Activated CD4-positive, alpha-beta T cell treated with anti-CD3 and anti-CD28 coated beads, Interleukin-2, amount 50 U/mL, for 24 hours (primary cell): ENCODE data around the gene RSPRY1.
A peak's percentile ranks its signal among the peaks of the same experiment; 100 is the strongest.

Experiments
- DNase-seq, 2 donors: peaks; one replicate each; pipeline ENCODE4 v3.0.0-alpha.2; 2020; ENCODE audit warnings: low read depth in 1 of 2, low spot score in 1 of 2

The RSPRY1 gene

DNA sequence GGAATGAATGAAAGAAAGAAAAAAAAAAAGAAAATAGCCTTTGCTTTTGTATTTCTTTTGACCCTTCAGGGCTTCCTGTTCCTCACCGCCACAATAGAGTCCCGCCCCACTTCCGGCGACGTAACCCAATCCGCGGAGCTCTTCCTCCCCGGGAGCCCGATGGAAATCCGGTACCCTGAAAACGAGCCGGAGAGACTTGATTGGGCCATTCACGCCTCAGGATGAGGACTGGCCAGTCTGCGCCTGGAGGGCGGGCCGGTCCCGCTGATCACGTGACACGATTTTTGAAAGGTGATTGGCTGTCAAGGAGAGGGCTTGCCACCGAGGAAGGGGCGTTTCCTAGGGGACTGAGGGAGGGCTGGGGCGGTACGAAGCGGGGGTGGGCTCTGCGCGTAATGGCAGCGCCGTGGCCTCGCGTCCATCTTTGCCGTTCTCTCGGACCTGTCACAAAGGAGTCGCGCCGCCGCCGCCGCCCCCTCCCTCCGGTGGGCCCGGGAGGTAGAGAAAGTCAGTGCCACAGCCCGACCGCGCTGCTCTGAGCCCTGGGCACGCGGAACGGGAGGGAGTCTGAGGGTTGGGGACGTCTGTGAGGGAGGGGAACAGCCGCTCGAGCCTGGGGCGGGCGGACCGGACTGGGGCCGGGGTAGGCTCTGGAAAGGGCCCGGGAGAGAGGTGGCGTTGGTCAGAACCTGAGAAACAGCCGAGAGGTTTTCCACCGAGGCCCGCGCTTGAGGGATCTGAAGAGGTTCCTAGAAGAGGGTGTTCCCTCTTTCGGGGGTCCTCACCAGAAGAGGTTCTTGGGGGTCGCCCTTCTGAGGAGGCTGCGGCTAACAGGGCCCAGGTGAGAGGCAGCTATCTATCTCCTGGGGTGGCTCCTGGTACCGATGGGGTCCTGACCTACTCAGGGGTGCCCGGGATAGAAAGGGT lies at the start of gene RSPRY1, which contains the start of gene PSME3IP1:
Gene RSPRY1 (plus strand): TSS at position 385 of the 927 bp plus-strand sequence. CDS start 18,330 bp downstream, outside the sequence.
Gene PSME3IP1 (minus strand): TSS at position 95 of the 927 bp plus-strand sequence. CDS start 12,185 bp downstream, outside the sequence.
- DNase-seq, result peak; percentile 95 to 99

DNA sequence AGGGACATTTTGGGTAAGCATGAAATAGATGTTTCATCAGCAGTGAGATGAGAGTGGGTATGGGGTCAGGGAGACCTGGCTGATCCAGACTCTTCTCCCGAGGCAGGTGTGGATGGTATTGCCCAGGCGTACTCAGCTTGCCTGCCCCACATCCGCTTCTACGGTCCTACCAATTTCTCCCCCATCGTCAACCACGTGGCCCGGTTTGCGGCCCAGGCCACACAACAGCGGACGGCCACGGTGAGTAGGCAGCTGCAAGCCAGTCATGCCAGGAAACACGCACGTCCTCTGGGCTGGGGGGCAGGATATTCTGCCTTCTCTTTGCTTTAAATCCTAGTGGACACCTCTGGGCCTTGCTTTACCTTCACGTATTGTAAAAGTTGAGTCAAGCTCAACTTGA lies 49.1 kb upstream of the RSPRY1 start:
- no peak for DNase-seq

- DNase-seq, result no peak
Observed at GRCh38 chr16:57137566-57138273, 48.4 kb upstream of the RSPRY1 start.

- DNase-seq, result no peak
Observed at GRCh38 chr16:57138281-57138935, 47.7 kb upstream of the RSPRY1 start.

GRCh38 chr16:57140931-57141668 lies 45.0 kb upstream of the RSPRY1 start:
- no peak for DNase-seq

GRCh38 chr16:57141822-57142631 lies 44.1 kb upstream of the RSPRY1 start:
- no peak for DNase-seq

- no peak for DNase-seq
Observed at GRCh38 chr16:57143149-57143921, 42.8 kb upstream of the RSPRY1 start.

DNA sequence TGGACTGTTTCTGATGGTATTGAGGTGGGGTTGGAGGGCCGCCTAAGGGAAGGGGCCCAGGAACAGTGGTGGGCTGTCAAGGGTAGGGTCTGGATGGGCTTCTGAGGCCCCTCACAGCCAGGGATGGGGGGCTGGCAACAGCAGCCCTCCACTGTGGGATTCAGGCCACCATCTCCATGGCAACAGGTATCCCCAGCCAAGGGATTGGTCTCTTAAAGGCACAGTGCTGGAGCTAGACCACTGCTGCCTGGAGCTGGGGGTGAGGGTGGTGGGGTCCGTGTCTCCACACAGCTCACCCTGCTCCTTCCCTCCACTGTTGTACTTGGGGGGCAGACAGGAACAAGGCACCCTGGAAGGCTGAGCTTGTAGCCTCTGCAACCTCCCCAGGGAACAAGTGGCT lies 42.1 kb upstream of the RSPRY1 start:
- DNase-seq, result no peak

GRCh38 chr16:57145046-57146021 lies 40.8 kb upstream of the RSPRY1 start:
- DNase-seq, result no peak

DNA sequence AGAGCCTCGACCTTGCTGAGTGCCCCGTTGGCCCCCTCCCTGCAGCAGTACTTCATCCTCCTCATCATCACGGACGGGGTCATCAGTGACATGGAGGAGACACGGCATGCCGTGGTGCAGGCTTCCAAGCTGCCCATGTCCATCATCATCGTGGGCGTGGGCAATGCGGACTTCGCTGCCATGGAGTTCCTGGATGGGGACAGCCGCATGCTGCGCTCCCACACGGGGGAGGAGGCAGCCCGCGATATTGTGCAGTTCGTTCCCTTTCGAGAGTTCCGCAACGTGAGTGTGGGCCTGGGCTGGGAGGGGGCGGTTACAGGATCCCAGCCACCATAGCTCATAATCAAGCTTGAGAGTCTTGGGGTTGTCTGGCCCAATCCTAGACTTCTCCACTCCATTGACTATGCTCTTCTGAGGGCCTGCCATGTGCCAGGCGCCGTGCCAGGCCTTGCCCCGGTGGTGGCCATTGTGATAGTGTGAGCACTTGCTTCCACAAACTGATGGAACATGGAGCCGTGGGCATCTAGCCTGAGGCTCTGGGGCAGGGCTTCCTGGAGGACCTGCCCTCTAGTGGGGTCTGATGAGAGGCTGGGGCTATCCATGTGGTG lies 40.0 kb upstream of the RSPRY1 start:
- DNase-seq, result no peak

- no peak for DNase-seq
Observed at GRCh38 chr16:57146735-57147134, 39.4 kb upstream of the RSPRY1 start.

GRCh38 chr16:57147381-57148221 lies 38.5 kb upstream of the RSPRY1 start:
- no peak for DNase-seq

GRCh38 chr16:57148481-57148880 lies 37.6 kb upstream of the RSPRY1 start:
- no peak for DNase-seq

- no peak for DNase-seq
Observed at GRCh38 chr16:57149391-57149790, 36.7 kb upstream of the RSPRY1 start.

DNA sequence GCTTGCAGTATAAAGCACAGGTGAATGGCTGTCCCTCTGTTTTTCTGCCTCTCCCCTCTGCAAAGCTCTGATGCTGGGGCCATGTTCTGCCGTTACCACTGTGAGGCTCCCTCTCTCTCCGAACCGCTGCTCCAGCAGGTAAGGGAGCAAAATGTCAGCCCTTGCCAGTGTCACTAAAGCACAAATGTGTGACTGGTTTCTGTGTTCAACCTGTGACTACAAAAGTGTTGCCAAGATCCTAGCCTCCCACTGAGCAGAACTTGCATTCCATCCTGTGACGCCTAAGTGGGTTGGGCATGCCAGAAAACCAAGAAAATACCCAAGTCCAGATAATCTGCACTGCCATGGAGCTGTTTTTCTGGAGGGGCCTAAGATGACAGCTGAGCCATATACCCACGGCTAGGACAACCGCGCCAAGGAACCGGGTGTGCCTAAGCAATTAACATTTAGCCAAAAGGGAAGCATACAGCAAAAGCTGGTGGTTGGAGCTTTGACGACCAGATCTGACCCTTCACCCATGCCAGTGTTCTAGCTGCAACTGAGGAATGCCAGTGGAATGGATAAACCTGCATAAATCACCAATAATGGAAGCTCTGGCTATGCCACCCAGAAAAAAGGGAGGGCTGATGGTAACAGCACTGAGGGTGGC lies 35.3 kb upstream of the RSPRY1 start:
- DNase-seq, result no peak

DNA sequence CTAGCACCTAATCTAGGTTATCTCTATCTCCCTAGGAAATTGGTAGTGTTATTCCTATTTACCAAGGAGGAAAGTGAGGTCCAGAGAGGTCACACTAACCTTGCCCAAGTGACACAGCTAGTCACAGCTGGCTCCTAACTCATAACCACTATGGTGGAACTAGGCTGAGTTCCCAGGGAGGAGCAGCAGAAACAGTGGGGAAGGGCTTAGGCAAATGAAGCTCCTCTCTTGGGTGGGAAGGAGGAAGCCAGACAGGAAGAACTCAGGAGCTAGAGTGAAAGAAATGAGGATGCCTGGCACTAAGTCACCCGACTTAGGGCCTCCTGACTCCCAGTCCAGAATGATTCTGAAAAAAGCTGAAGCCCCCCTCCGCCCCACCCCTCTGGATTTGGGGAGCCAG lies 34.8 kb upstream of the RSPRY1 start:
- DNase-seq, result no peak
